Colonic mucosa (tissue), 4 donors: Measurements from ENCODE around the gene SVIL. TPM values are rescaled to one million over a fixed set of nuclear protein-coding genes. Genes with fewer than 3 reads are reported as not detected.
"Not testable (repeated sequence)": the region's sequence is repeated elsewhere in the genome, so short reads cannot be mapped to it uniquely, and the experiment has no call there.

Experiments used
- DNase-seq: peaks from one replicate; pipeline ENCODE4 v3.0.0-alpha.2; 2020
- H3K27ac ChIP-seq: fragments of 200-600 bp; one replicate; pipeline ENCODE4 v1.8.0; 2021
- H3K27me3 ChIP-seq: fragments of 200-600 bp; one replicate; pipeline ENCODE4 v1.8.0; 2021
- H3K36me3 ChIP-seq: fragments of 200-600 bp; one replicate; pipeline ENCODE4 v1.8.0; 2021
- H3K4me1 ChIP-seq: fragments of 200-600 bp; one replicate; pipeline ENCODE4 v1.8.0; 2021; ENCODE audit warnings: mild to moderate bottlenecking
- H3K4me3 ChIP-seq: fragments of 200-600 bp; one replicate; pipeline ENCODE4 v1.8.0; 2021
- H3K9ac ChIP-seq, 2 donors: one replicate each; pipeline ENCODE4 v1.7.0; 2013; ENCODE audit warnings: control low read depth in 2 of 2, low read depth in 2 of 2, low read length in 2 of 2
- H3K9me3 ChIP-seq: fragments of 200-600 bp; one replicate; pipeline ENCODE4 v1.8.0; 2021
- CTCF ChIP-seq: fragments of 200-600 bp; IDR thresholded peaks from one replicate; pipeline ENCODE4 v1.8.0; 2022; ENCODE audit warnings: antibody characterized with exemption, mild to moderate bottlenecking
- intact Hi-C: fragments of 100-400 bp; cut with DNase I; formaldehyde crosslinking; loops from one replicate; pipeline ENCODE4 v1.14.1; 2022
- total RNA-seq, 2 donors: library from RNA; stranded (reverse); fragmentation: NEBNext Ultra II Directional in 1 of 2; extraction: Animal tissue kit (Norgen Biotek cat#: 25700) in 1 of 2; gene quantifications; one replicate each; pipeline ENCODE4 v1.2.1, GENCODE V29; 2021
- donor health status: healthy.
- donor health status: DM: no; HTN: no; CAD: no.
- donor health status: DM: no; HTN: no; CAD: no.

The SVIL gene
- total RNA-seq, 2 donors from 2014 or later = 62.6 to 132 TPM

GRCh38 chr10:29487032-29487883, 147.5 kb downstream of the SVIL start:
- H3K4me3 ChIP-seq, H3K36me3 ChIP-seq, H3K27me3 ChIP-seq: not testable (repeated sequence)

GRCh38 chr10:29486433-29486832, 148.3 kb downstream of the SVIL start:
- Histone ChIP-seq H3K9me3 (no peaks in the 10 kb centered on the region), H3K36me3 (peaks cover 8% of the 10 kb centered on the region), H3K27ac (no peak overlapping the region), H3K4me1 (no peaks in the 10 kb centered on the region), H3K9ac (no peak overlapping the region), H3K27me3 (no peaks in the 10 kb centered on the region), H3K4me3 (no peak overlapping the region)
- intact Hi-C loops = no loop called here
- no peak for DNase-seq
- TF ChIP-seq CTCF = no peak

More at GRCh38 chr10:29487032-29487883, 147.5 kb downstream of the SVIL start:
- H3K9ac ChIP-seq, DNase-seq, intact Hi-C loops, H3K9me3 ChIP-seq, H3K4me1 ChIP-seq, H3K27ac ChIP-seq: not testable (repeated sequence)

DNA sequence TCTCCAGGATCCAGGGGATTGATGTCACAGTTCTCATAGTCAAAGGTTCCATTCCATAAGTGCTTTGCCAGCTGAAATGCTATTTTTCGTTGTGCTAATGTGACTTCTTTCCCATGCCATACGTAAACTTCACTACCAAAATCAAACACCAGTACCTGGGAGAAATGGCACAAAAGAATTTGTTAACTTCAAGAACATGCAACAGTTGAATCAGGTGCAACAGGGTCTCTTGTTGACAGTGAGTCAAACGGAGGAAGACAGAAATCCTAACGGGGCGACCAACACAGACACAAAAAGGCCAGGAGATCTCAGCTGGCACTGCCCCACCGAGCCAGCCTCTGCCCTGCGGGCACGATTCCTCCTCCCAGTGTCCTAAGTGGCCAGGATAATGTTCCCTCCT, 150.1 kb downstream of the SVIL start:
- intact Hi-C loops, H3K36me3 ChIP-seq, H3K4me1 ChIP-seq, DNase-seq, H3K9ac ChIP-seq, H3K4me3 ChIP-seq, H3K9me3 ChIP-seq, H3K27me3 ChIP-seq, H3K27ac ChIP-seq: not testable (repeated sequence)

DNA sequence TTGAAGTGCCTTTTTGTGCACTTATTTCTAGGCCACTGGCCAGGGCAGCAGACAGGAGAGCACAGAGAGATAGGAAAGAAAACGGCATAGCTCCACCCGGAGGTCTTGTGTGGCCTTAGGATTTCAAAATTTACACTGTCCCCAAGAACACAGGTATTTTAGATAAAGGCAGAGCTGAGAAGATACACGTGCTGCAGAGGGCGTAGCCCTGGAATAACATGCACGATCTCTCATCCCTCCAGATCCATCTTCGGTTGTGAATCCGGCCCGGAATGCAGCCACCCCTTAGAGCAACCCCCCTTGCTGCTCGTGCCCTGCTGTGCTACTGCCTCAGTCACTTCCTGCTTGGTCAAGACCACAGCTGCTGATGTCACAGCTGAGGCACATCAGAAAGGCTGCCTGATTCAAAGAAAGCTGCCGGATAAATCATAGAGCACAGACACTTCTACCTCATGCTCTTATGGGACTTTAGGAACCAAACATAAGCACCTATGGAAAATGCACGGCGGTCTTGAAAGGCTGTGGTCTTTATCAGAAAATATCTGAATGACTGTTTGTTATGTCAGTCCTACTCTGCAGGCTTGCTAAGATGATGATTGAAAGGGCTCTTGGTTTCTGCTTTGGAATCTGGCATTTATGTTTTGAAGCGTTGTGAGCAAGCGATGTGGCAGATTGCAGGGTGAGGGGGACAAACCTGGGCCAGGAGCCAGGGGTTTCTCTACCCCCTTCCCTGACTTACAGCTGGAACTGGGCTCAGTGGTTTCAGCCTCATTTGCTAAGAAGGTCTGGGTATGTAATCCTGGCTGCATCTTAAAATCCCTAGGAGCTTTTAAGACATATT, 152.0 kb downstream of the SVIL start:
- no peak for TF ChIP-seq CTCF

GRCh38 chr10:29481906-29482440, 152.8 kb downstream of the SVIL start:
- H3K27ac ChIP-seq = no peak overlapping the region
- H3K4me1 ChIP-seq = no peaks in the 10 kb centered on the region
- DNase-seq = no peak
- H3K27me3 ChIP-seq = no peaks in the 10 kb centered on the region
- H3K4me3 ChIP-seq = no peak overlapping the region
- H3K9ac ChIP-seq = no peak overlapping the region
- no peak for TF ChIP-seq CTCF
- peaks cover 8% of the 10 kb centered on the region for H3K36me3 ChIP-seq
- intact Hi-C loops = no loop called here
- no peaks in the 10 kb centered on the region for H3K9me3 ChIP-seq

More for the DNA sequence above, 152.0 kb downstream of the SVIL start:
- intact Hi-C loops = no loop called here
- no peaks in the 10 kb centered on the region for H3K9me3 ChIP-seq
- H3K27me3 ChIP-seq = no peaks in the 10 kb centered on the region
- no peak overlapping the region for H3K27ac ChIP-seq
- H3K4me1 ChIP-seq = no peaks in the 10 kb centered on the region
- no peak overlapping the region for H3K4me3 ChIP-seq
- peaks cover 8% of the 10 kb centered on the region for H3K36me3 ChIP-seq
- no peak overlapping the region for H3K9ac ChIP-seq
- DNase-seq = no peak
